HG03045 (cell line): ENCODE measurements around the gene PHRF1.

Experiments used
- ATAC-seq: cut with Tn5 transposase; IDR thresholded peaks from one replicate; pipeline ENCODE4 v1.9.1; 2021; ENCODE audit warnings: mild to moderate bottlenecking, moderate library complexity; ENCODE audit not compliant: unreplicated experiment

Gene PHRF1

DNA sequence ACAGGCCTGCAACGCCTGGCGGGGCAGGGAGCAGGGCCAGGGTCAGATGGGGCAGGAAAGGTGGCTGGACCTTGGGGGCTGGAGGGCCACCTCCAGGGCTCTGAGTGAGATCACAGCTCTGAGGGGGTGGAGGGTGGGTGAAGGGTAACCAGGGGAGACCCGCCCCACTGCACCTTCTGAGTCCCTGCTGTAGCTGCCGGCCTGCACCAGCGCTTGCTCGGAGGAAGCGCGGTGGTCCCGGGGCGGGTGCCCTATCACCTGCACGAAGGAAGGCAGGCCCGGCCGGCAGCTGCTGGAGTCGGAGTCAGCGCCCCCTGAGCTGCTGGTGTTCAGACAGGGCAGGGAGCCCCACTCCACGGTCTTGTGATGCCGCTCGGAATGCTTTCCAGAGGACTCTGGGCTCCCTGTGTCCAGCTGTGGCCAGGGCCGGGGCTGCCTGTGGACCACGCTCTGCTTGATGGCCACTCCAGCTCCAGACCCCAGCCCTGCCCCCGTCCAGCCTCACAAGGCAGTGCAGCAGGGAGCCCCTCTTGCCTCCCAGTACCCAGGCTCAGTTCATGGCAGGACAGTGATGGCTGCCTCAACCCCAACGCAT is 19.5 kb upstream of the PHRF1 start:
- ATAC-seq = no peak

GRCh38 chr11:557328-558132 is 18.7 kb upstream of the PHRF1 start:
- no peak for ATAC-seq

DNA sequence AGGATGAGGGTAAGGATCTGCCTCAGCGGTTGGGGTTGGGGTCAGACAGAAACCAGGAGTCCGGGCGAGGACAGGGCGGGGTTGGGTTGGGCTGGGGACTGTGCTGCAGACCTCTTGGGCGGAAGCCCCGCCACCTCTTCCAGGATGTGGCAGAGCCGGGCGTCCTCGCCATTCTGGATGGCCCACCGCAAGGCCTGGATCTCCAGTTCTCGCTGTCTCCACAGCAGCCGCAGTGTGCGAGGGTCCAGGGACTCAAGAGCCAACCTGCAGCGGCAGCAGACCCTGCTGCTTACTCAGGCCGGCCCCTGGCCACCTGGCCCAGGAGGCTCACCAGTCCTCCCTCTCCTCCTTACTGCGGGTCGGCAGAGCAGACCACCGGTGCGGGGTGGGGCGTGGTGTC is 17.8 kb upstream of the PHRF1 start:
- ATAC-seq = no peak

GRCh38 chr11:559020-559620 is 17.1 kb upstream of the PHRF1 start:
- no peak for ATAC-seq

DNA sequence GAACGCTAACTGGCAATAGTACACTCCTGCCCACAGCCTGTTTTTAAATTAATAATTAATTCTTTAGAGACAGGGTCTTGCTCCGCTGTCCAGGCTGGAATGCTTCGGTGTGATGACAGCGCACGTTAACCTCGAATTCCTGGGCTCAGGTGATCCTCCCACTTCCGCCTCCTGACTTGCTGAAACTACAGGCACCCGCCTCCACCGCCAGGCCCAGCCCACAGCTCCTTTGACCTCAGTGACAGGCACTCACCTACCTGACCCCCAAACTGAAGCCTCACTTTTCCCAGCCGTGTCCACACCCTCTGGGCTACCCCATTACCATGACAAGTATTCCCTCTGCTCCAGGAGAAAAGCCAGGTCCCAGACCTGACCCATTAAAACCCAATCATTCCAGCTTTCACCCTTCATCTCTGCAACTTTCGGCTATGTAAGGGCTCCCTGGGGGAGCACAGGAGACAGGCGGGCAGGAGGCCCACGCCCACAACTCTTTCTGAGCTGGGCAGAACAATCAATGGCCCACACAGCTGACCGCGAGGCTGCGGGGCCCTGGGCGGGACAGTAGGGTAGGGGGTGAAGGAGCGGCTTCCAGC is 16.5 kb upstream of the PHRF1 start:
- ATAC-seq = no peak

- ATAC-seq = peak; percentile 74
Measured at GRCh38 chr11:560305-561147, 15.7 kb upstream of the PHRF1 start, which contains the start of the genes LMNTD2 and RASSF7. LMNTD2 (minus strand) TSS chr11:560738; CDS start chr11:560716, 22 bp downstream. RASSF7 (plus strand) TSS chr11:560970; CDS start chr11:561769, 799 bp downstream.

GRCh38 chr11:561148-562003 is 14.9 kb upstream of the PHRF1 start:
- peak; percentile 11 for ATAC-seq

- ATAC-seq = no peak
Measured at GRCh38 chr11:562046-562645, 14.1 kb upstream of the PHRF1 start.

DNA sequence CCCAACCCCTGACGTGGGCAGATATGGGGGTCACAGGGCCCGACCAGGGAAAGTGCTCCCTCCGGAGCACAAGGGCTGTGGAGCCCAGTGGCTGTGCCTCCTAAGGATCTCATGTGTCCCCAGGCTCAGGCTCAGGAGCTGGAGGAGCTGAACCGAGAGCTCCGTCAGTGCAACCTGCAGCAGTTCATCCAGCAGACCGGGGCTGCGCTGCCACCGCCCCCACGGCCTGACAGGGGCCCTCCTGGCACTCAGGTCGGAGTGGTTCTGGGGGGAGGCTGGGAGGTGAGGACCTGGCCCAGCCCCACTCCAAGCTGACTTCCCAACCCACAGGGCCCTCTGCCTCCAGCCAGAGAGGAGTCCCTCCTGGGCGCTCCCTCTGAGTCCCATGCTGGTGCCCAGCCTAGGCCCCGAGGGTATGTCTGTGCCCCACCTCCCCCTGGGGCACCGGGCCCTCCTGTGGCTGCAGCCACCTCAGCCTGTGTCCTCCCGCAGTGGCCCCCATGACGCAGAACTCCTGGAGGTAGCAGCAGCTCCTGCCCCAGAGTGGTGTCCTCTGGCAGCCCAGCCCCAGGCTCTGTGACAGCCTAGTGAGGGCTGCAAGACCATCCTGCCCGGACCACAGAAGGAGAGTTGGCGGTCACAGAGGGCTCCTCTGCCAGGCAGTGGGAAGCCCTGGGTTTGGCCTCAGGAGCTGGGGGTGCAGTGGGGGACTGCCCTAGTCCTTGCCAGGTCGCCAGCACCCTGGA is 13.0 kb upstream of the PHRF1 start:
- ATAC-seq = no peak

DNA sequence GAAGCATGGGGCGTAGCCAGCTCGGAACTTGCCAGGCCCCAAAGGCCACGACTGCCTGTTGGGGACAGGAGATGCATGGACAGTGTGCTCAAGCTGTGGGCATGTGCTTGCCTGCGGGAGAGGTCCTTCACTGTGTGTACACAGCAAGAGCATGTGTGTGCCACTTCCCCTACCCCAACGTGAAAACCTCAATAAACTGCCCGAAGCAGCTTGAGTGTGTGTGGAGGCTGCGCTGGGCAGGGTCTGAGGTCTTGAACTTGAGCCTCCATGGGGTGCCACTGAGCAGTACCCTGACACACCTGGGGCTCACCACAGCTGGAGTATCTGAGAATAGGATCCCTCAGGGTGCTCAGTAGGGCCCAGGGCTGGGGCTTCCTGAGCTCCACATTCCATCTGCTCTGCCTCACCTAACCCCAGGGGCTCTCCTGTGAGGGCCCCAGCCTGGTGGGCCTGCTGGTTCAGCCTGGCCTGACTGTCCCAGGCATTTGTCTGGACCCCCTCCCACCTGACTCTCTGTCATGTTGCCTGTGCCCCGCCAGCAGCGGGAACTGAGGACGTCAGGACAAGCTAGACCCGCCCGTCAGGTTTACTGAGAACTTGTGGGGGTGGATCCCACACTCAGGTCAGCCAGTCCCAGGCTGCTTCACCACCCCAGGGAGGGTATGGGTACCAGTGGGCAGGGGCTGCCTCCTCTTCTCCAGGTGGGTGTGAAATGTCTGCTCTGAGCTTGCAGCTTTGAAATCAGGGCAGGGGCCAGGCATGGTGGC is 12.3 kb upstream of the PHRF1 start:
- ATAC-seq = no peak

- ATAC-seq = no peak
Measured at GRCh38 chr11:565921-566509, 10.3 kb upstream of the PHRF1 start.

DNA sequence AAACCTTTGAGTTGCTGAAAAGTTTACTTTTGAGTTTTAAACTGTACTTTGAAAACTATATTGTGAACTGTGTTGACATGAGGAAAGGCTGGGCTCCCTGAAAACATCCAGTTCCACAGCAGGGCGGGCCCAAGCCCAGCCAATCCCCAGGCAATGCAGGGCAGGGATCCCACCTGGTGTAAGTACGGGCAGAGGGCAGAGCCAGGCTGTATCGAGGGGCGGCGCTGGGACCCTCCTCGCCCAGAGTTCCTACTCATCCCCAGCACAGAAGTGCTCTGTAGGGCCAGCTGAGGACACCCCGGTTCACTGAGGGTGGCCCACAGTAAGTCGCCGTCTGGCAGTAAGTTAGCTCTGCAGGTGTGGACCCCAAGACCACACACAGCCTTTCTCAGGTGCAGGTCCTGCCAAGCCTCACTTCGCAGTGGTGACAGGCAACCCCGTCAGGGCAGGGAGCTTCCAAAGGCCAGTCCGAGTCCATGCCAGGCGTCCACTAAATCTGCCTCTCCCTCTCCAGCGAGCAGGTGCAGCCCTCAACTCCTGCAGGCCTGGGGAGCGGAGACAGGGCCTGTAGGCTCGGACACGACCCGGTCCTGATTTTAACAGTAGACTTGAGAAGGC is 9.2 kb upstream of the PHRF1 start:
- no peak for ATAC-seq

DNA sequence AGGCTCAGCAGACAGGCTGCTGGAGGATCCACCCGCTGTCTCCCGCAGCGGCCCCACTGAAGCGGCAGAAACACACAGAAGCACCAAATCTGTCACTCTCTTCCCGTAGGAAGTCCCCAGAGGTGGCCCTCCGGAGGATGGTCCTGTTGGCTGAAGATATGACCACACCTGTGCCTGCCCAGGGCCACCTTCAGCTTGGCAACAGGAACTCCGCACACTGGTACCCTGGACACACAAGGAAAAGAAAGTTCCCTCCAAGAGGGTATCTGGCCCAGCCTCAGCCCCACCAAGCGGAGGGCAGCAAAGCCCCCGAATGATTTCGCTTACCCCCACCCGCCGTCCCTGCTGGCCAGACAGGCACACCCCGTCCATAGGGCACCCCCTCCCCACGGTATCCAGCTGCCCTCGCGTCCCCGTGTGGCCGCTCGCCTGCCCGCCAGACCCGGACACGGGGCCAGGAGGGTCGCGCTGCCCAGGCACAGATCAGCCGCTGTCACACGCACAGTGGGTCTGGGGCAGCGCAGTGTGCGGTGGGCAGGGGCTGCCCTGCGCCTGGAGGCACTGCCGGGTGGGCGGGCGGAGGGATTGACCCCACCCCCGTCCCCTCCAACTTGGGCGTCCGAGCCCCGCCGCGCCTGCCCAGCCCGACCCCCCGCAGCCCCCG is 8.5 kb upstream of the PHRF1 start:
- no peak for ATAC-seq

- ATAC-seq = peak; percentile 79
Measured at GRCh38 chr11:568306-569157, 7.7 kb upstream of the PHRF1 start.

GRCh38 chr11:569158-569885 is 6.9 kb upstream of the PHRF1 start:
- ATAC-seq = no peak
